Activated CD4-positive, alpha-beta T cell treated with anti-CD3 and anti-CD28 coated beads, Interleukin-2, amount 50 U/mL, for 48 hours (primary cell): ENCODE data around the gene PIGT.

Experiments used
- DNase-seq, 2 experiments: peaks; one replicate each; pipeline ENCODE4 v3.0.0-alpha.2; 2020

The PIGT gene

DNA sequence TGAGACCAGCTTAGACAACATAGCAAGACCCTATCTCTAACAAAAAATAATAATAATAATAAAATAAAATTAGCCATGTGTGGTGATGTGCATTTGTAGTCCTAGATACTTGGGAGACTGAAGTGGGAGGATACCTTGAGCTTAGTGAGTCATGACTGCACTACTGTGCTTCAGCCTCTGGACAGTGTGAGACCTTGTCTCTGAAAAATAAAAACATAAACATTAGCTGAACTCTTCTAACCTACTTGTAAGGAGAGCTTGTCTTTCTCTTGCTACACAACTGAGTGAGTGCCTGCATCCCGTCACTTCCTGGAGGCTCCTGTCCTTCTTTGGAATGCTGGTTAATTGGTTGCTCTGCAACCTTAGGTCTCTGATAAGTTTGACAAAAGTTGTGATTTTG, 13.0 kb upstream of the PIGT start:
- DNase-seq, result no peak

DNA sequence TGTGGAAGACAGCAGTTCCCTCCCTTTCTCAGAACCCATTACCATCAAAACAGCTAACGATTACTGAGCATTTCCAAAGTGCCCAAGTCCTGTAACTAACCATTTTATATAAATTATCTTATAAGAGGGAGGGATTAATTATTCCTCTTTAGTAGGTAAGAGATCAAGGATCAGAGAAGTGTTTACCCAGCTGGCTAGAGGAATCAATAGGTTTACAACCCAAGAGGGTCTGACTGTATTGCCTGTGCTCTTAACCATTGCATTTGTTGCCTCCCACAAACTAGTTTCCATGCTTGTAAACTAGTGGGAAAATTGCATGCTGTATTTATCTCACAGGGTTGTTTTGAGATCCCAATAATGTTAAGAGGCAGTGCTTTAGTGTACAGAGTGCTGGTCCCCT, 11.5 kb upstream of the PIGT start:
- DNase-seq, result no peak

DNA sequence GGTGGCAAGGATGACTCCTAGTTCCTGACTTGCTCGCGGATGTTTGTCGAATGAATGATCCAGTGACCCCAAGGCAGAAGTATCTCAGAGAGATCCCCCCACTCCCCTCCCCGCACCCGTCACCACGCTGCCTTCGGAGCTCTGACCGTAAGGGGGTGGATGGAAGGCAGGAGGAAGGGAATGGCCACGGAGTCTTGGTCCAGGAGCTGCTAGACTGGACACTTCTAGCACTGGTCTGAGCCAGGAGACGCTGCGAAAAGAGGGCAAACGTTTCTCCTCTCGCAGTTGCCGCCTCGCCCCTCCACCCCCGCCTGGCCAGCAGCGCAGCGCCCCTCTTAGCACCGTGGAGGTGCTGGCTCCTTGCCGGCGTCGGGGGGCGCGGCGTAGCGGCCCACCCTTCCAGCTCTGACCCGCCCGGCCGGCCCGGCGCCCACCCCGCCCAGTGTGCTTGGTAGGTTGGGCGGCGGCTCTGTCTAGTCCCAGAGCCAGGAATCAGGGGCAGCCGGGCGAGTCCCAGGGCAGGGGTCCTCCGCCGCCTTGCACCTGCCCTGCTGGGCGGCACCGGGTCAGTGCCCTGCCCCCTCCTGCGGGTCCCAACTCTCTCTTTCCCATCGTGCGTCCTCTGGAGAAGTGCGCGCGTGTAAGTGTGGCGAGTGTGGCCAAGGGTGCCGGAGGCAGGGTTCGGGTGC, 10.2 kb upstream of the PIGT start:
- DNase-seq, result peak in 1 of 2 experiments; percentile 11

DNA sequence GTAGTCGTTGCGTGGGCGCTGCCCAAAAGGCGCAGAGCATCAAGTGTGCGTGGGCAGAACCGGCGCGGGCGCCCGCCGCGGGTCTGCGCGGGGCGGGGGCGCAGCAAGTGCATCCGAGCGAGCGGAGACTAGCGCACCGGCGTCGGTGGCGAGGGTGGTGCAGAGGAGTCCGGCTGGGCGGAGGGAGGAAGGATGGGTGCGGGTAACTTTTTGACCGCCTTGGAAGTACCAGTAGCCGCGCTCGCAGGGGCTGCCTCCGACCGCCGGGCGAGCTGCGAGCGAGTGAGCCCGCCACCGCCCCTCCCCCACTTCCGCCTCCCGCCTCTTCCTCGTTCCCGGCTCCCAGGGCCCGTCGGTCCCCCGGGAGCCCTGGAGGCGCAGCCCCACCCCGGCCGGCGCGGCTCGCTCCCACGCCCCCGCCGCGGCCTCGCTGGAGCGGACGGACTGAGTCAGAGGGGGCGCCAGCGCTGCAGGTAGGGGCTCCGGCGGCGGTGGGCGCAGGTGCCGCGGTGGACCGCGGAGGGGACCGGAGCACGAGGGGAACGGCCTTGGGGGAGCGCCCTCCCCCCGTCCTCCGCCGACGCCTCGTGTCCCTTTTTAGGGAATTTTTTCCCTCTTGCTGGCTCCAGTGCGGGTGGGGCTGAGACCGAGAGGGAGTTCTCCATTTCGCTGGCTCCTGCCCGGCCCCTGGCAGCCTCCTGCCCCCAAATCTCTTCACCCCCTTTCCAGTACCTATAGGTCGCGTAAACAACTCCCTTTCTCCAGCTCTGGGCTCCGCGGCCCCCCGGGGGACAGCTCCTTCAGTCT, 9.5 kb upstream of the PIGT start:
- peak; percentile 54 to 60 for DNase-seq

DNA sequence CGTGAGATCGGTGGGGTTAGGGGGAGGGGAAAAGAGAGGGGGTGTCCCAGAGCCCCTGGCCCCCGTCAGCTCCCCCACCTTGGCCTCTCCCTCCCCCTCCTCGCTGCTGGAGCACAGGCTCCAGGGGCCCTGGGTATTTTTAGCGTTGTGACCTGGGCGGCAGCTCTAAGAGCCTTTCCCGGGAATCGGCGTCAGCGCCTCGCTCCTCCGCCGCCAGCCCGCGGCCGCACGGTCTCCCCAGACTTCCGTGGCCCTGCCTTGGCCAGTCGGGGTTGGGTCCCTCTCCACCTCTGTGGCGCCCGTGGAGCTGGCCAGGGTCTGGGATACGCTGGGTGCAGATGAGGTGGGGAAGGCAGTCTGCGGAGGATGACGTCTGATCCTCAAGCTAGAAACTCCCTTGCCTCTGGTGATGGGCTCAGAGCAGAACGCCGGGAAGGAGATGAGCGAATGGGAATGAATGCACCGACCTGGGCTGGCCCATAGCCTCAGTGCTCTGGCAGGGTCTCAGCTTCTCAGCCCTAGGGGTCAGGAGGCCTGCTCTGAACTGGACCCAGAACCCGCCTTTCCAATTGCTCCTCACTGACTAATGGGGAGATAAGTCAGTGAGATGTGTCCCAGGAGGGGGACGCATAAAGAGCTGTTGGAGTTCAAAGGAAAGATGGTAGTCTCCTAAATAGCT, 8.7 kb upstream of the PIGT start:
- peak in 1 of 2 experiments; percentile 20 for DNase-seq

DNA sequence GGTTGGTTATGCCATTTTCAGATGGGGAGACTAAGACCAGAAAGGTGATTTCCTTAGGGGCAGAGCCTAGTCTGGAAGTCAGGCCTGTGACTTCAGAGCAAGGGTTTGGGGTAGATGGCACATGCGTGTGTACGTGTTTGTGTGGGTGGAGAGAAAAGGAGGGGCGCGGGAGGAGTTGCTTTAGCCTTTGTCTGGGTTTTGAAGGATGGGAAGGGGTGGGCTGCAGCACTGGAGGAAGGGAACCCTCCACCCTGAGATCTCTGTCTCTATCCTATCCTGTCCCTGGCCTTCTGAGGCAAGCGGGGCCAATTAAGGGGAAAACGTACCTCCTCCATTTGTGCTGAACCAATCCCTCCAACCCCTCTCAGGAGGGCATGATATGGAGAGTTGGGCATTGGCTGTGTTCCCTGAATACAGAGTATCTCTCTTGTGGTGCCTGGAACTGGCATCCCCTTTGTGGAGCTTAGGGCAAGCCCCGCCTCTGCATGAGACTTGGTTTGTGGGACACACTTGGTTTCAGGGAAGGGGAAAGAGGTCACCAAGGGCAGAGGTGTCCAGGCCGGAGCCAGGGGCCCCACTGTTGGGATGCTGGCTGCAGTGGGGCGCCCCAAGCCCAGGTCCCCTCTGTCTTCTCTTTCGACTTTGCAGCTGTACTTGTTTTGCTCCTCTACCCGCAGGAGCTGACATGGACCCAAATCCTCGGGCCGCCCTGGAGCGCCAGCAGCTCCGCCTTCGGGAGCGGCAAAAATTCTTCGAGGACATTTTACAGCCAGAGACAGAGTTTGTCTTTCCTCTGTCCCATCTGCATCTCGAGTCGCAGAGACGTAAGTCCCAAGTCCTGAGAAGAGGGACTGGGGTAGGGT, 7.9 kb upstream of the PIGT start, which contains the start of gene DBNDD2:
Gene DBNDD2, plus strand, starts transcription at position 507 of the 863 bp plus-strand sequence. Its CDS starts 179 bp downstream, at position 686.
- peak in 1 of 2 experiments; percentile 15 for DNase-seq

DNA sequence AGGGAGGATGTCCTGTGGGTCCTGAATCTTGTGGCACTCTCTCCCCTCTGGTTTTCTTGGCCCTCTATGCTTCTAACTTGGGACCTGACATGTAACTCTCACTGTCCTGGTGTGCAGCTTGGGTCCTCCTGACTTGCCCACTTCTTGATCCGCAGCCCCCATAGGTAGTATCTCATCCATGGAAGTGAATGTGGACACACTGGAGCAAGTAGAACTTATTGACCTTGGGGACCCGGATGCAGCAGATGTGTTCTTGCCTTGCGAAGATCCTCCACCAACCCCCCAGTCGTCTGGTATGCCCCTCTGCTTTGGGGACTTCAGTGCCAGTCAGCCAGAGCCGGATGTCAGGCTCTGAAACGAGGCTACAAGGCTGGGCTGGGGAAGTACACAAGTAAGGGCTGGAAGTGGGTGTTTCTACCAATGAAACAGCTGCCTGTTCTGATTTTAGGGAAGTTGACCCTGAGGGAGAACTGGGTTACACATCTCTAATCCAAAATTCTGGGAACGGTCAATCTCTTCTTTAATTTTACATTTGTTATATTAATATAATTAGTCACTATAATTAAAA, 7.2 kb upstream of the PIGT start:
- DNase-seq, result no peak

DNA sequence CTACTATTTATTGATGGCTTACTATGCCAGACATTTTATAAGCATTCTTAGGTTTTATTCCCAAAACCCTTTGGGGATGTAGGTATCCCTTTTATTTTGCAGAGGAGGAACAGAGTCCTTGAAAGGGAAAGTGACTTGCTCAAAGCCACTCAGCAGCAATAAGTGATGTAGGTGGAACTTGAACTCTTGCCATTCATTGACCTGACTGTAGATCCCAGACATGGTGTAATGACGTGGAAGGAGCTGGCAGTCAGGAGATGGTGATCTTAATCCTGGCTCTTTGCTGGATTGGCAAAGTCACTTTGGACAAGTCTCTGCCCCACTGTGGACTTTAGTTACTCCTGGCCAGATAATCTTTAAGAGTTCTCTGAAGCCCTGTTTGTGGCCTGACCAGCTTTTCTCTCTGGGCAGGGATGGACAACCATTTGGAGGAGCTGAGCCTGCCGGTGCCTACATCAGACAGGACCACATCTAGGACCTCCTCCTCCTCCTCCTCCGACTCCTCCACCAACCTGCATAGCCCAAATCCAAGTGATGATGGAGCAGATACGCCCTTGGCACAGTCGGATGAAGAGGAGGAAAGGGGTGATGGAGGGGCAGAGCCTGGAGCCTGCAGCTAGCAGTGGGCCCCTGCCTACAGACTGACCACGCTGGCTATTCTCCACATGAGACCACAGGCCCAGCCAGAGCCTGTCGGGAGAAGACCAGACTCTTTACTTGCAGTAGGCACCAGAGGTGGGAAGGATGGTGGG, 6.2 kb upstream of the PIGT start:
- no peak for DNase-seq

DNA sequence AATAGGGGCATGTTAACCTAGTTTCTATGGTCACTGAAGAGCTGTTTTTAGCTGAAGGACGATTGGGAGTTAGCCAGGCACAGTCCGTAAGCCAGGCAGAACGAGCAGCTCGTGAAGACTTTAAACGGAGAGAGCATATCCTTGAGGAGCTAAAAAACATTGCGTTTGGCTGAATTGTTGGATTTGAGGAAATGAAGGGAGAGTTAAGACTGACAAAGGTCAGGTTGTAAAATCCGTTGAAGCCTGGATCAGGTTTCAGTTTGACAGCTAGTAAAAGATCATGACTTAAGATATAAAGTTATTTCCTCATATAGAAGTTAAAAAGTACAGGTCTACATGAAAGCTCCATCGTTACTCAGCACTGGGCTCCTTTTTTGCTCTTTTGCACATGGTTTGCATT, 5.1 kb upstream of the PIGT start:
- no peak for DNase-seq

DNA sequence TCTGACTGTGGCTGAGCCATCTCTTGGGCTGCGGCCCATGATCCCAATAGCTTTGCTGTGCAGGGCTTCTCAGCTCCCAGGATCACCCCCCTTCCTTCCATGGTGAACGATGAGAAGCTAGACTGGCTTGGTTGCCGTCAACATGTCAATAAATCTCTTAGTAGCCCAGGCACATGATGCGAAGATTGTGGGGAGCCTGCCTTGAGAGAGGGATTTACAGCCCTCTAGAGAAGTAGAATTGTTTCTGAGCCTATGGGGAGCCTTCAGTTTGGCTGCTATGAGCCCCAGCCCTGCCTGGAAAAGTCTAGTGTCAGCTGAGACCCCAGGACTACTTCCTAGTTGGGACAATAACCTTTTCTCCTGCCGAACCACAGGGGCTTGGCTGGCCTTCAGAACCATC, 3.3 kb upstream of the PIGT start:
- no peak for DNase-seq

DNA sequence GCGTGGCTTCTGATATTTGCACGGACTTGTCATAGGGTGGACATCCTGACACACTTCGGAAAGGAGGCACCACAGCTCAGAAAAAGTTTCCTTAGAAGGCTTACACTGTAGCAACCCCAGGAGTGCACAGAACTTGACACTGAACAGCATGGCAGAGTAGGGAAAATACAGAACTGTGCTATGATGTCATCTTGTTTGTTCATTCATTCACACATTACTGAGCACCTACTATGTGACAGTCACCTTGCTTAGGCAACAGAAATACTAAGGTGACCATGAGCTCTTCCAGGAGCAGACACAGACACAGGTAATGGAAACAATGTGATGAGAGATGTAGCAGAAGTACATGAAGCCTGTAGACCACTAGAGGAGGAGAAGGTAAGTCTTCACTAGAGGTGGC, 2.5 kb upstream of the PIGT start:
- no peak for DNase-seq

DNA sequence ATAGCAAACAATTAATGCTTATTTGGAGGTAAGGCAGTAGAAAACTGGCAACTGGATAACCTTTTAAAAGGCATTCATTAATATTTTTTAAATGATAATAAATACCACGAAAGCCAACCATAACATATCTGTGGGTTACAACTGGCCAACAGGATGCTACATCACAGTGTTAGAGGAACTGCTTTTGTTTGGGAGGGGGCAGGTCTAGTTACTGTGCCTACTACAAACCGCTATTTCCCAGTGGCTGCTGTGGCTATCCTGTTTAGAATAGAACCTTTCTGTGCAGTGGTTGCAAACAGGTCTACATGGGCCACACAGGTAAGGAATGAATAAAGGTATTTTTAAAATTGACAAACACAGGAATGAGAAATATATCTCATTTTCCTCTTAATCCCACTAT, 976 bp downstream of the PIGT start:
- no peak for DNase-seq

DNA sequence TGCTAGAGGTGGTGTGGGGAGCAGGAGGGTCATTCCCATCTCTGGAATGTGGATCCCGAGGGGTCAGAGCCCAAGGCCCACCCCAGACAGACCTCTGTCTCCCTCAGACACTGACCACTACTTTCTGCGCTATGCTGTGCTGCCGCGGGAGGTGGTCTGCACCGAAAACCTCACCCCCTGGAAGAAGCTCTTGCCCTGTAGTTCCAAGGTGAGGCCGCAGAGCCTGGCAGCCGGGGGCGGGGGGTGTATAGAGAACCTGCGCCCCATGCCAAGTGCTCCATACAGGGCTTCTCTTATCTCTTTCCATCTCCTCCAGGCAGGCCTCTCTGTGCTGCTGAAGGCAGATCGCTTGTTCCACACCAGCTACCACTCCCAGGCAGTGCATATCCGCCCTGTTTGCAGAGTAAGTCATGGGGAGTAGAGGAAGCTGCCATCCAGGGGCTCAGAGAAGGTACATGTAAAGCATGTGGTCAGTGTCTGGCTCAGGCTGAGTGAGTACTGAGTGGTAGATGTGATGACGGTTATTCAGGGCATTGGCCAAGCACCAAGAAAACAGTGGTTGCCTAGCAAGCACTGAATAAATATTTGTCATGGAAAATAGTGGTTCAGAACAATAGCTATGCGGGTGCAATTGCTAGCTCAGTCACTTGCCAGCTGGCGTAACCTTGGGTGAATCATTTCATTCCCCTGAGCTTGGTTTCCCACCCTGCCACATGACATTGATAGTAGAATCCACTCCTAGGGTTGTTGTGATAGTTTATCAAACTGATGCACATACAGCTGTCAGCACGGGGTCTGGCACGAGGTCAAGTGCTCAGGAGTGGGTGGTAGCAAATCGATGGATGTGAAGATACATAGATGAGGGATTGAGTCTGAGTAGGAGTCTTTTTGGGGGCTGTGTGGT, 3.5 kb downstream of the PIGT start:
- peak; percentile 12 to 30 for DNase-seq

DNA sequence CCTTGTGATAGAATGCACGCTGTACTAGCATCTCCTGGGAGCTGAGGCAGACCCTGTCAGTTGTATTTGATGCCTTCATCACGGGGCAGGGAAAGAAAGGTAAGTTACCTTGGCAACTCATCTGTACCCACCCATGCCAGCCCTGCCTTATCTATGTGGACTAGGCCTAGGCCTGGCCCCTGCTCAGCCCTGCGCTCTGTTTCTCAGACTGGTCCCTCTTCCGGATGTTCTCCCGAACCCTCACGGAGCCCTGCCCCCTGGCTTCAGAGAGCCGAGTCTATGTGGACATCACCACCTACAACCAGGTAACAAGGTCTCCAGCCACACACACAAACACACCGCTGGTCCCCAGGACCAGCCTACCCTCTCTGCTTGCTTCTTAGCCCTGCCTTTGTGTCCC, 4.2 kb downstream of the PIGT start:
- no peak for DNase-seq

DNA sequence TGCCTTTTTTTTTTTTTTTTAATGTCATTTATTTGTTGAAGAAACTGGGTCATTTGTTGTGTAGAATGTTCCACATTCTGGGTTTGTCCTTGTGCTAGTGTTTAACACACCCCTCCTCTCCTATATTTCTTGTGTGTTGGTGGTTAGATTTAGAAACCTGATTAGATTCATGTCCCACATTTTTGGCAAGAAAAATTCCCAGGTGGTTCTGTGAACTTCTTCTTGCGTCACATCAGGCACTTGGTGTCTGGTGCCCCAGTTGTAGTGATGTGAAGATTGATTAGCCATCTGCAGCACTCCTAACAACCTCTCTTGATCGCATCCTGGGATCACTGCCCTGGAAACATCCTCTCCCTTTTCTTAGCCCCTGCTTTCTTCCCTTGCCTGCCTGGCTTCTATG, 7.8 kb downstream of the PIGT start:
- DNase-seq, result no peak

DNA sequence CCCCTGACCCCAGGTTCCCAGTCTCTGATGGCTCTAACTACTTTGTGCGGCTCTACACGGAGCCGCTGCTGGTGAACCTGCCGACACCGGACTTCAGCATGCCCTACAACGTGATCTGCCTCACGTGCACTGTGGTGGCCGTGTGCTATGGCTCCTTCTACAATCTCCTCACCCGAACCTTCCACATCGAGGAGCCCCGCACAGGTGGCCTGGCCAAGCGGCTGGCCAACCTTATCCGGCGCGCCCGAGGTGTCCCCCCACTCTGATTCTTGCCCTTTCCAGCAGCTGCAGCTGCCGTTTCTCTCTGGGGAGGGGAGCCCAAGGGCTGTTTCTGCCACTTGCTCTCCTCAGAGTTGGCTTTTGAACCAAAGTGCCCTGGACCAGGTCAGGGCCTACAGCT, 9.6 kb downstream of the PIGT start:
- no peak for DNase-seq

DNA sequence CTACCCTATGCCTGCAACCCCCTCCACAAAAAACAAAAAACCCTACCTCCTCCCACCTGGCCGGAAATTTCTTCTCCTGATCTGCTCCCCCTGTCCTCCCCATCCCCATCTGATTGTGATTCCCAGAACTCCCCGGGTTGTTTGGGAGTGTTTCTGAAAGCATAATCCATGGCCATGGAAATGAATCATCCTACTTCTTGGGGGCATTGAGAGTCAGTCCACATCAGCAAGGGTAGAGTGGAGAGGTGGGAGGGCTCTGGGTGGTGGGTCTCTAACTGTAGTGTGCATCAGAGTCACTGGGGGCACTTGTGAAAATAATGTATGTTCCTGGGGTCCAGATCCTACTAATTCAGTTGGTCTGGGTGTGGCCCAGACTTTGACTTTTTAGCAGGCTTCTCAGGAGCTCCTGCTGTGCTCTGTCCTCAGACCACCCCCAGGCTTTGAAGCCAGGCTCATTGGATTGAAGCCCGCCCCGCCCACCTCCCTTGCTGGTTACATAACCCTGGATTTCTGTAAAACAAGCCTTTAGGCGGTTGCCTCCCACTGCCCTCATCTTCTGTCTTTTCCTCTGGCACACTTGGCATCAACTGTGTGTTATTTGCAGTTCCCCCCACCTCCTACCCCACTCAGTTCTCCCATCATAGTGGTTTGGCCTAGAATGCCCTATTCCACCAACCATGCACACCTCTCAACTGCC, 10.5 kb downstream of the PIGT start:
- DNase-seq, result no peak

DNA sequence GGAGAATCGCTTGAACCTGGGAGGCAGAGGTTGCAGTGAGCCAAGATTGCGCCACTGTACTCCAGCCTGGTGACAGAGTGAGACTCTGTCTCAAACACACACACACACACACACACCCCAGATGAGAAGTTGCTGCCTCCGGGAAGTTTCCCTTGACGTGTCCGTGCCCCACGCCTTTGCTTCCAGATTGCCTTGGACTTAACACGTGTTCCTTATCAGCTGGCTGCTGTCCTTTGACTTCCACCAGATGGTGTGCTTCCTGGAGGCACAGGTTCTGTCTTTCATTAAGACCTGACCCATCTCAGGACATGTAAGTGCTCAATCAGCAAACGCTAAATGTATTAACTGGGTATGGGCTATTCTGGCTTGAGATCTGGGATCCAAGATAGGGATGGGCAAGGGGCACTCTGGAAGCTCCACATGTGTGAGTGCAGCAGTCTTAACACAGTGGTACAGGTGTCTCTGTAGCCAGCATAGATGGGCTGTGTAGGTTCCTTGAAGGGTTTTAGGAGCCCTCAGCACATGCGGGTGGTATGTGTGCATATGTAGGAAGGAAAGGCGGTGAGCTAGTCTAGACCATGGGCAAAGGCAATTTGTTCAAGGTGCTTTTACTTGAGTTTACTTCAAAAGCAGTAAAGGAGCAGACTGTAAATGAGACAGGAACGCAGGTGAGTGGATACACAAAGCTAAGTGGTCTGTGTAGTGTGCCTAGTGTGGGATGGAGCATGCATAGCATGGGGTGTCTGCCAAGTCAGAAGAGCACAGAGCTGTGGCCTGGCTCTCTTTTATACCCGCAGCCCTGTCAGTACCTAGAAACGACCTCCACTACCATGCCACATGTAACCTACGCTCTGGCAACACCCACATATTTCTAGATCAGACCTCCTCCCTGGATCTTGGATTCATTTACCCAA, 11.6 kb downstream of the PIGT start:
- DNase-seq, result no peak

DNA sequence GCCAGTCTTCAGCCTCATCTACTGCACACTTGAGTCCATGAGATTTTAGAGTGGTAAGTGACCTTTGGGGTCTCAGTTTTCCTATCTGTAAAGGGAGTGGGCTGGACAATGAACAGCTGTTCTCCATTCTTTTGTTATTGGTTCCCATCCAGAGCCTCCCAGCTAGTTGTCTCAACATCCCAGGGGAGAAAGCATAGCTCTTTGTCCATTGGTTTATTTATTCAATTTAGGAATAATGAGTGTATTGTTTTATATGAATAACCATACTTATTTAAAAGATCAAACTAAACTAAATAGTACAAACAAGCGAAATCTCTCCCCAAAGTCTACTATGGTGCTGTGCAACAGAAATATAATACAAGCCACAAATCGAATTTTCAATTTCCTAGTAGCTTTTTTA, 13.7 kb downstream of the PIGT start:
- no peak for DNase-seq
